ENCODE data around the gene AMDHD1. TPM values are rescaled to one million over a fixed set of nuclear protein-coding genes. Genes with fewer than 3 reads are reported as not detected.

The AMDHD1 gene
- total and polyA plus RNA-seq, 2 of the 4 experiments (the other 2 are of a cell fraction), result under 0.01 TPM; not detected in 1

- H3K9me1 ChIP-seq (ENCODE audit: insufficient read depth, low read length), result no peaks in the 10 kb centered on the region; the same call in 1 of the 2 replicates
- 80% methylated on average over 1 of the region's 3 CpGs; no CpG with 5 or more reads in 1 of the 2 experiments for WGBS, 2 experiments (ENCODE audit: extremely low coverage in 2 of 2, insufficient read length in 1 of 2)
- H3K4me3 ChIP-seq (ENCODE audit: insufficient read depth, low read depth, low read length), result no peak overlapping the region
- H3K27me3 ChIP-seq (ENCODE audit: control insufficient read depth, insufficient read depth, low read length), result peaks cover 4% of the 10 kb centered on the region
- no peak overlapping the region for H3K14ac ChIP-seq (replicated peaks; ENCODE audit: low read depth, low read length)
- H4K20me1 ChIP-seq (ENCODE audit: insufficient read depth, low read length), result no peaks in the 10 kb centered on the region
- dilution Hi-C loops (cut with HindIII; ENCODE audit: low sequenced_read_pairs, unreplicated experiment) (no loop called here), intact Hi-C loops (cut with micrococcal nuclease) (no loop called here), in situ Hi-C loops (cut with MboI; ENCODE audit: low sequenced_read_pairs) (no loop called here)
- H4K5ac ChIP-seq (ENCODE audit: low read depth, low read length), result no peak overlapping the region
- H4K8ac ChIP-seq (ENCODE audit: low read depth in 2 of 2, low read length in 2 of 2), result no peak overlapping the region
- POLR2A ChIA-PET (ENCODE audit: unreplicated experiment), result no interaction called here
- no peak overlapping the region for H4K91ac ChIP-seq (ENCODE audit: insufficient read depth, low read depth, low read length)
- H2AFZ ChIP-seq (replicated peaks; ENCODE audit: low read length, poor library complexity), result no peak overlapping the region
- H3K18ac ChIP-seq (ENCODE audit: low read depth, low read length), result no peak overlapping the region
- DNase-seq (no peak), ATAC-seq (ENCODE audit: low read depth) (no peak)
- H3K56ac ChIP-seq (ENCODE audit: extremely low read depth, insufficient read depth, low read length), result no peak overlapping the region
- H3K79me1 ChIP-seq (ENCODE audit: low read depth in 1 of 2, low read length in 2 of 2), result no peaks in the 10 kb centered on the region
- no peak overlapping the region for H3K4ac ChIP-seq (ENCODE audit: low read depth, low read length)
- H3K23ac ChIP-seq (ENCODE audit: low read depth, low read length), result no peak overlapping the region
- BruUV-seq (replicated peaks), result no TSS peak
- H2AK9ac ChIP-seq (replicated peaks; ENCODE audit: low read depth, low read length, poor library complexity), result no peak overlapping the region
- no peaks in the 10 kb centered on the region for H3K4me1 ChIP-seq (ENCODE audit: control insufficient read depth, insufficient read depth, low read length)
- no peak overlapping the region for H3K9ac ChIP-seq (ENCODE audit: low read depth, low read length)
- no peak overlapping the region for H3K27ac ChIP-seq (ENCODE audit: insufficient read depth, low read length)
- no peak overlapping the region for H2BK120ac ChIP-seq (ENCODE audit: low read depth, low read length)
- H3K4me2 ChIP-seq (ENCODE audit: low read depth, low read length), result no peak overlapping the region
- H2BK15ac ChIP-seq (ENCODE audit: low read depth, low read length), result no peak overlapping the region
- CTCF ChIA-PET, result interaction anchor here (3.0 kb wide), 1 partner anchor 8 kb away, joined by 11 read pairs; no protein-coding TSS in a partner anchor
- H2BK5ac ChIP-seq (ENCODE audit: low read depth, low read length, poor library complexity, severe bottlenecking), result no peak overlapping the region
- TF ChIP-seq ELK1 (IDR thresholded peaks at IDR 0.05; ENCODE audit: borderline replicate concordance, low read depth, low read length) (no peak), NFE2L2 (IDR thresholded peaks at IDR 0.05; ENCODE audit: low read depth, low read length) (no peak), CHD1 (IDR thresholded peaks at IDR 0.05; ENCODE audit: low read depth, low read length) (no peak), SMC3 (IDR thresholded peaks at IDR 0.05; ENCODE audit: low read depth, low read length) (no peak), CEBPB (IDR thresholded peaks at IDR 0.05; ENCODE audit: low read depth, low read length) (no peak), MAZ (IDR thresholded peaks at IDR 0.05; ENCODE audit: borderline replicate concordance, low read depth, low read length) (no peak), CTCF (conservative IDR thresholded peaks at IDR 0.05; ENCODE audit: low read depth, low read length) (no peak), RCOR1 (IDR thresholded peaks at IDR 0.05; ENCODE audit: insufficient replicate concordance, low read length) (no peak), FOS (IDR thresholded peaks at IDR 0.05; ENCODE audit: low read depth, low read length) (no peak), USF2 (IDR thresholded peaks at IDR 0.05; ENCODE audit: low read depth, low read length) (no peak), RAD21 (IDR thresholded peaks at IDR 0.05; ENCODE audit: low read length) (no peak), MAFK (IDR thresholded peaks at IDR 0.05; ENCODE audit: low read depth, low read length) (no peak), RFX5 (IDR thresholded peaks at IDR 0.05; ENCODE audit: low read depth, low read length) (no peak), BHLHE40 (IDR thresholded peaks at IDR 0.05; ENCODE audit: low read depth, low read length) (no peak), POLR2A (IDR thresholded peaks at IDR 0.05; ENCODE audit: low read depth, low read length) (no peak), MXI1 (IDR thresholded peaks at IDR 0.05; ENCODE audit: borderline replicate concordance, low read depth, low read length) (no peak)
- H2AK5ac ChIP-seq (ENCODE audit: low read depth, low read length), result no peak overlapping the region
- no peaks in the 10 kb centered on the region for H3K9me3 ChIP-seq (ENCODE audit: control insufficient read depth, insufficient read depth, low read length)
- H3K36me3 ChIP-seq (ENCODE audit: control insufficient read depth, insufficient read depth, low read length), result peaks cover 4% of the 10 kb centered on the region; the same call in 1 of the 2 replicates
- no peak overlapping the region for H2BK20ac ChIP-seq (ENCODE audit: low read depth, low read length)
Observed at GRCh38 chr12:95997276-95997675, 54.1 kb downstream of the AMDHD1 start.
